ENCODE data around the gene NRDC.
"Not testable (repeated sequence)": the region's sequence is repeated elsewhere in the genome, so short reads cannot be mapped to it uniquely, and the experiment has no call there.

NRDC gene

DNA sequence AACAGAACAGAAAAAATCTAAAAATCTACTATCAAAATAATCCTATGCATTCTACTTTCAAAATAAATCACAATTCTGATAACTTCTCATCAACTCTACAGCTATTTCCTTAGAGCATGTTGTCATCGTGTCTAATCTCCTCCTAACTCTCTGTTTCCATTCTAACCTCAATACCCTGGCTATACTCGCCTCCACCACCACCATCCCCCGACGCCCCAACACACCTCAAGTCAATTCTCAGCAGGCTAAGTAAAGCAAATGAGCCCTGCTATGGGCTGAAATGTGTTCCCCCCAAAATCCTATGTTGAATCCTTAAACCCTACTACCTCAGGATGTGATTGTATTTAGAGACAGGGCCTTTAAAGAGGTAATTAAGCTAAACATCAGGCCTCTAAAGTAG lies 34.6 kb downstream of the NRDC start:
- no peak for DNase-seq (ENCODE audit: low read depth)

DNA sequence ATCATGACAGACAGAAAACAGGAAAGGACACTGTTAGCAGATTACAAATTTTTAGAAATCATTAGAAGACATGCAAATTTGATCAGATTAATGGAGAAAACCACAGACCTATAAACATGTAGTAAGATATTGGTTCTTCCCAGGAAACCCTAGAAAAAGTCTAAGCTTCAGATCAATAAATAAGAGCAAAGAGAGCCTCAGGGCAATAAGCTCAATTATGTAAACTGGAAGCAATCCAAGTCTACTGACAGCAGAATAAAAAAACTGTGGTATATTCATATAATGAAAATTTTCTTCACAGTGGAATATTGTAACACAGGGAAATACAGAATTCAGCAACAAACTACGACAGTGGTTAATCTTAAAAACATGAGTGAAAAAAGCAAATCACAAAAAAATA lies 36.3 kb downstream of the NRDC start:
- DNase-seq (ENCODE audit: low read depth), result no peak

DNA sequence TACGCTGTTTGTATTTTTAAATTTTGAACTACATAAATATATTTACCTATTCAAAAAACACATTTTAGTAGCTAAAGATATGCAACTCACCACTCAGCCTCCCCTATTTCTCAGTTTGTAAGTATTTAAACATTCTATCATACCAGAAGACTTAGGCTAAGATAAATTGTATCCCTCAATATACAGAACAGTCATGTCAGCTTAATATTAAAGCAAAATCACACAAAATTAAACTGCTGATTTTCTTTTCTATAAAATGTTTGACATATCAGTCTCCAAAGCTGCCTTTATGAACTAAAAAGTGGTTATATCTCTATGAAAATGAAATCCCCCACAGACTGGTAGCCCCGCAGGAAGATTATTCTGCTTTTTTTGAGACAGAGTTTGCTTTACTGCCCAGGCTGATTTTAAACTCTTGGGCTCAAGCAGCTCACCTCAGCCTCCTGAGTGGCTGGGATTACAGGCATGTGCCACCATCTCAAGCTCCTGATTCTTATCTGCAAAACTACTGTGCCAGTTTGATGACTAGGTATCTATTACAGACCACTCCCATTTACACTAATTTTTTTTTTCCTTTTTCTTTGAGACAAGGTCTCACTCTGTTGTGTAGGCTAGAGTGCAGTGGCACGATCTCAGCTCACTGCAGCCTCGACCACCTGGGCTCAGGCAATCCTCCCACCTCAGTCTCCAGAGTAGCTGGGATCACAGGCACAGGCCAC lies 37.6 kb downstream of the NRDC start:
- DNase-seq (ENCODE audit: low read depth), result no peak

DNA sequence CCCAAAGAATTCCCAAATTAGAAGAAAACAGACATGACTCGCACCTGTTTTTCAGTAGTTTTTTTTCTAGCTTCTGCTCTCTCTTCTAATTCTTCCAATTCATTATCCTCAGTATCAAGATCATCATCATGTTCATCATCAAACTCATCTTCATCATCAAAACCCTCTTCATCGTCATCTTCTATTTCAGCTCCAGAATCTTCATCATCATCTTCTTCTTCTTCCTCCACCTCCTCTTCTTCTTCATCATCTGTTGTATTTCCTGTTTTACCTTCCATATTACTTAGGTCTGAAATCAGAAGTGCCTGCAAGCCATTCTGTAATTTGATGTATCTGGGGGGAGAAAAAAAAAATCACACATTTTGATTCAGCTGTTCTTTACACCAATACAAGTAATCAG lies 38.3 kb downstream of the NRDC start:
- DNase-seq (ENCODE audit: low read depth), result no peak

DNA sequence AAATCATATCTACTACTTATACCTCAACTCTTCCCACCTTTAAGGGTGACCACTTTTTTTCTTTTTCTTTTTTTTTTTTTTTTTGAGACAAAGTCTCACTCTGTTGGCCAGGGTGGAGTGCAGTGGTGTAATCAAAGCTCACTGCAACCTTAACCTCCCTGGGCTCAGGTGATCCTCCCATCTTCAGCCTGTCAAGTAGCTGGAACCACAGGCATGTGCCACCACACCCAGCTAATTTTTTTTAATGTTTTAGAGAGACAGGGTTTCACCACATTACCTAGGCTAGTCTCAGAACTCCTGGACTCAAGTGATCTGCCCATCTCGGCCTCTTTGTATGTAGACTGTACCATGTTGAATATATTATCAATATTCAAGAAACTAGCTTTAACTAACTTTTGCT lies 39.4 kb downstream of the NRDC start:
- no peak for DNase-seq (ENCODE audit: low read depth)

DNA sequence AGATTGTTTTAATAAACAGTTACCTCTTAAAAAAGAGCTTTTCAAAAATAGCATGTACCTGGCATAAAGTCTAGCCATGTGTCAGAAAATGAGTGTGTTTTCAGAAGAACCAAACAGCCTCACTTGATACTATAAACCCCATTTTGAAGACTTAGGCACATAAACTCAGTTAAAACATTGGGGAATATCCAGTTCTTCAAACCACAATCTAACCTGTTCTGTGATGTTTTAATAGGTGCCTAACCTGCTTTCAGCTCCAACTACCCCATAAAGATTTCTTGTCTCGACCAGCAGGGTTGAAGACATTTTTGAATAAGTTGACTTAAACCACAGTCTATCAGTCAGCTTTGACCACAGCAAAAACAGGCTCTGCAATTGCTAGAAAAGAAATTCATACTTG lies 41.3 kb downstream of the NRDC start:
- no peak for DNase-seq (ENCODE audit: low read depth)

DNA sequence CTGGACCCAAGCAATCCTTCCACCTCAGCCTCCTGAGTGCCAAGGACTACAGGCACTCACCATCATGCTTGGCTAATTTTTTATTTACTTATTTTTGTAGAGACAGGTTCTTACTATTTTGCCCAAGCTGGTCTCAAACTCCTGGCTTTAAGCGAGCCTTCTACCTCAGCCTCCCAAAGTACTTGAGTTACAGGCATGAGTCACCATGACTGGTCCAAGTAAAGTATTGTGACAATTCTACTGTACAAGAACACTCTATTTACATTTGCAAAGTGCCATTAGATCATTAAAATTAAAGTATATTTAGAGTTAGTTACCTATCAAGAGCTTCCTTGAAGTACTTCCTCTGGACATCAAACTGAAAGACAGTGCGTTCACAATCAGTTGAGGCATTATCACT lies 44.8 kb downstream of the NRDC start:
- DNase-seq (ENCODE audit: low read depth), result no peak

DNA sequence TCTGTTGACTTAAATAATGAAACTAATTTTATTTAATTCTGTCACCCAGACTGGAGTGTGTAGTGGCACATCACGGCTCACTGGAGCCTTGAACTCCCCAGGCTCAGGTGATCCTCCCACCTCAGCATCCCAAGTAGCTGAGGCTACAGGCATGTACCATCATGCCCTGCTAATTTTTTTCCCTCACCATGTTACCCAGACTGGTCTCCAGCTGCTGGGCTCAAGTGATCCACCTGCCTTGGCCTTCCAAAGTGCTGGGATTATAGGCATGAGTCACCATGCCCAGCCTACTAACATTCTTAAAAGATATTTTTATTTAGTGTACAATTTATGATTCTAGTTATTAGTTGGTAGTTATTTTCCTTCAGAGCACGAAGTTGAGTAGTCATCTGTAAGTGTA lies 49.5 kb downstream of the NRDC start:
- DNase-seq (ENCODE audit: low read depth), result no peak

DNA sequence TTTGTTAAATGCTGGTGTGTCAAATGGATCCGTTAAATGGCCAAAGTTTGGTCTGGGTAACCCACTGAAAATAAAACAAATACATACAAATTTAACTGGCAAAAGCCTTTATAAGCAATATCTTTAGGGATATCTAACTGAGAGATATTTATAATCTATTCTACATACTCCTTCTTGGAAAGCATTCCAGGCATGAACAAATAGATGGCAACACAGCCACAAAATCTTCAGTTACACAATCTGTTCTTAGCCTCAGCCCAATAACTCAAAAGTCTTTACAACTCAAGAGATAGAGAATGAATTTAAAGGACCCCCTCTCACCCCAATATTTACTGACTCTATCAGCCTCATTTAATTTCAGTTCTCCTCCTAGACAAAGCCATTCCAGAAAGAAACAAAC lies 58.7 kb downstream of the NRDC start:
- no peak for DNase-seq (ENCODE audit: low read depth)

DNA sequence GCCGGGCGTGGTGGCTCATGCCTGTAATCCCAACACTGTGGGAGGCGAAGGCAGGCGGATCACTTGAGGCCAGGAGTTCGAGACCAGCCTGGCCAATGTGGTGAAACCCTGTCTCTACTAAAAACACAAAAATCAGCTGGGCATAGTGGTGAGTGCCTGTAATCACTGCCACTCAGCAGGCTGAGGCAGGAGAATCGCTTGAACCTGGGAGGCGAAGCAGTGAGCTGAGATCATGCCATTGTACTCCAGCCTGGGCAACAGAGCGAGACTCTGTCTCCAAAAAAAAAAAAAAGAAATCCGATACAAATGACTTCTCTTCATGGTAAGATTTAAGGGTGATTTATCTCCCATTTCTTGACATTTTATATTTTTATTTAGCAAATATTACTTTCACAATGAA lies 59.5 kb downstream of the NRDC start:
- DNase-seq (ENCODE audit: low read depth), result not testable (repeated sequence)

DNA sequence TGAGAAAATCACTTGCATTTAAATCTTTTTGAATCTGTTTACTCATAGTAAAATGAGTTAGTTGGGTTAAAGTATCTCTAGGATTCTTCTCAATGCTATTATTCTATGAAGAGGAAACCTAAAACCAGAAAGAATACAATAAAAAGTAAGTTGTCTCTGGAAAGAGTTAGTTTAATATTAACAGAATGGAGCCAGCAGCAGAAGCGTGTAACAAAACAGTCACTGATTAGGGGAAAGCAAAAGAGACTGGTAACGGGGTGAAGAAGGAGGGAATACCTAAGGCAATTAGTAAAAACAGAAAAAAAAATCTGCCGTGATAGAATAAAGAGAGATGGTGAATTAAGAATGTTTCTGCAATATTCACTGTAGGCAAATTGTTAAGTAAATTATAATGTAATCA lies 60.0 kb downstream of the NRDC start:
- no peak for DNase-seq (ENCODE audit: low read depth)

DNA sequence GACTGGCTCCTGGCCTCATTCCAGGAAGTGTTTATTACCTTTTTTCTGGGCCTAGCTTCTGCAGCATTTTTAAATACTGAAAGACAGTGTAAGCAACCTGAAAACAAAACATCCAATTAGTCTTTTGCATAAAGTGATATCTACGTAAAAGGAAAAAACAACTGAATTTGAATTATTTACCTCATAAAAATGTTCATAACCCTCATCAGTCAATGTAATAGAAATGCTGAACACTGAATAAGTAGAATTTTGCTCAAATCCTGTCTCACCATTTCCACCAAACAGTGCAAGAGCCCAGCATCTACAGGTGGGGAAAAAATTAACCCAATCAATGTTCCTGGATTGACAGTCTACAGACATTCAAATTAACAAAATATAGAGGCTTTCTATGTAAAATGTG lies 64.0 kb downstream of the NRDC start:
- no peak for DNase-seq (ENCODE audit: low read depth)

DNA sequence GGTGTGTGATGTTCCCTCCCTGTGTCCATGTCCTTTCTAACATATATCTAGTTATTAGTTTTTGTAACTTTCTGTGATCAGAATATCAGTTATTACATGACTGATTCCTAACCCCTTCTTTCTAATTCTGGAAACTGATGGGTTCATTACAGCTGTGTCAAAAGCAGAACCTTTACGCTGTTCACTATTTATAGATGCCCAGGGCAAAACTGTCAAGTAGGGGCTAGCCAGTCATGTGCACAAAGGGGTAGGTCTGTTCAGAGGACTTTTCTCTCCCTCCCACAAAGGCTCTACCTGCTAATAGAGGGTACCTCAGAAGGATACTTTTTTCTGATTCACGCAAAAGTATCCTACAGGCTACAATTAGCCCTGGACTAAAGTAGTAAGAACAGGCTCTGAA lies 79.2 kb downstream of the NRDC start:
- no peak for DNase-seq (ENCODE audit: low read depth)

DNA sequence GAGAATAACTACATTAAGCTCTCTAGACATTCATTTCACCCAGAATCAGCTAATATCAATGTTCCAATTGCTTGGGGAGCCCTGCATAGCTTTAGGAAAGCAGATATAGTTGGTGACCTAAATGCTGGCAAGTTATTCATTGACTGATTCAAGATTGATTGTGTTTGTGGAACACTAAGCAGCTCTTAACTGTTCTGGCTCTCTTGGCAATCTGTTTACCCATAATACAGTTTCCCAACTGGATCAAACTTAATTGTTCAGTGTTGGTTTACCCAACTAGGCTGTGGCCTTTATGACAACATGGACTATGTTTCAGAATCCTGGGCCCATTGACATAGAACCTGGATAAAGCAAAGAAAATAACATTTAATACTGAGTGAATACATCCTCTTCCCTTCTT lies 83.7 kb downstream of the NRDC start:
- no peak for DNase-seq (ENCODE audit: low read depth)

DNA sequence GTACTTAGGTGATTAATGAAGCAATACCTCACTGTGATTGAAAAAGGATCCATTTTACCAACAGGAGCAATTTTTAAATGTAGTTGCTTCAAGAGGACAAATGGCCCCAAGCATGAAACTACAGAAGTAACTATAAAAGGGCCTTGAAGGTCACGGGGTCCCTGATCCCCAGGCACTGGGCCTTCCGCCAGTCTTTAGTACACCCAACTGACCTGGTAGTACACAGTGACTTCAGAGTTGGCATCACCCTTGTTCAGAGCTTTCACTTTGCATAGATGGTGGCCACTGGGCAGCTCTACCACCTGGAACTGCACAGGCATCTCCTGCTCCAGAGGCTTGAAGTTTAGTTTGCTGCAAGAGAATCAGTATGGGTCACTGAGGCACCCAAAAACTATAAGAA lies 84.3 kb downstream of the NRDC start:
- no peak for DNase-seq (ENCODE audit: low read depth)

DNA sequence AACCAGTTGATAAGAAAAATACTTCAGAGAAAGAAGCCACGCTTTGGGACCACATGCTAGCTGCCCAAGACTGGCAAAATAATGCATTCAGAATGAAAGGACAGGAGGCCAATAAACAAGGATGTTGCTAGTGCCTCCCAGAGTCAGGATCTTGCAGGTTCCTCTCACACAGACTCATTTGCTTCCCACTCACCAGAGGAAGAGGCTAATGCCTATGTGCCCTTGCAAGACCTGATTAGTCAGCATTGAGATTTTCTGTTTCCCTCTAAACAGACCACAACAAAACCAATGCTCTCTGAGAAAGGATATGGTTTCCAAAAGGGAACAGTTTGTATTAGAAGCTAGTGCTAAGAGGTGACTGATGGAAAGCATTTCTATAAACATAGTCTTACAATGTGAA lies 85.7 kb downstream of the NRDC start:
- DNase-seq (ENCODE audit: low read depth), result no peak

DNA sequence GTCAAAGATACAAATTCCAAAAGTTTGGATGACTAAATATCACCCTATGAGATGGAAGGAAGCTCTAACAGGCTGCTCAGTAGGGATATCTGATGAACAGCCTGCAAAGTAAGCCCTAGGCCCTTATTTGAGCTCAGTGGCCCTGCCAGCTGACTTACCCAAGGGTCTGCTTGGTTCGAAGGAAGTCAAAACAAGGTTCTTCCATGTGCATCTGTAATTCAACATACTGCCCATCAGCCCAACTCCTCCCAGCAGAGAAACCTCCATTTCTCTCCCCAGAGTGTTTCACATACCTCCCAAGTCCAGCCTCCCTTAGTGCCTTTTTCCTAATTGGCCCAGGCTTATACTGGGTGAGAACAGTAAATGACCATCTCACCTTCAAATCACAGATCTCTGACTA lies 86.6 kb downstream of the NRDC start:
- DNase-seq (ENCODE audit: low read depth), result no peak

DNA sequence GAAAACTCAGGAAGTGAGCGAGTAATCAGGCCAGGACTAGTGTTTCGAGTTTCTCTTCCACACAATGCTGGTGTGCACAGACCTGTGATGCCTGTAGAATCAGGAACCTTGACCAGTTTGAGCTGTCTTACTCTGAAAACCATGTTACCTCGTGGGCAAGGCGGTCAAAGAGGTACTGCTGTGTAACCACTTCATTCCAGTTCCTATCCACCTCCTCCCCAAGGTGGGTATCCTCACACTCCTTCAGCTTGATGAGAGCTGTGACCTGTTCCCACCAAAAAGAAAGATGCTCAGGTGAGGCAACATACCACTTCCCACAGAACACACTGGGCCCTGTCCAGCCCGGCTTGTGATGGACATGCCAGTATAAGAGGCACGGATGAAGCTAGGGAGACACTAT lies 88.1 kb downstream of the NRDC start:
- DNase-seq (ENCODE audit: low read depth), result no peak

DNA sequence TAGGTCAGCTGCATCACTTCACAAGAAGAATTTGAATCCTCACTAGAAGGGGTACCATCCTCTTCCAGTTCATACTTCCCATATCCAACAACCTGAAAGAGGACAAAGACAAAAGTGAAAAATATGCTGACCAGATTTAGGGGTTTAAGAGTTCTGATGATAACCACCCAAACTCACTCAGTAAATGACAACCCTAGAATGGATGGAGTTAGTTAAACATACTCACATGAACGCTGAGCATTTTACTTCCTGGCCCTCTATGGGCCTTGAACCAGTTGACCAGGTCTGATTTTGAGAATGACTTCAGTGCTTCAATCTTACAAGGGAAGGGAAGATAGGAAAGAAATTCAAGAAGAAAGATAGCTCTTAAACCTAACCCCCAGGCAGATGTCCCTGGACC lies 89.2 kb downstream of the NRDC start:
- no peak for DNase-seq (ENCODE audit: low read depth)

DNA sequence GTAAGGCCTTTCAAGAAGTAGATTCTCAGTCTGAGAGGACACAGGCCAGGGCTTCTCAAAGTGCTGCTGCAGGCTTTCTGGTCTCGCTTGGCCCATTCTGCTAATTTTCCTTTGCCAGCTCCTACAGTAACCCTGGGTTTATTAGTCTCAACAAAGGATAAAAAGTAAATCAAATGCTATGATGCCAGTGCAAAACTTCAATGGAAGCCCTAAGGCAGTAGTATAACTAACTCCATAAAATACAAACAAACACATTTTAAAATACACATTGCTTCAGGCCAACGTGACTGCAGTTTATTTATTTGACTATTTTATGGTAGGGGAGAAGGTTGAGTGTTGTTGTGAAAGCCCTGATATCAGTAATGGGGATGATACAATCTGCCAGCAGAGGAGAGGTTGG lies 89.6 kb downstream of the NRDC start:
- DNase-seq (ENCODE audit: low read depth), result no peak

DNA sequence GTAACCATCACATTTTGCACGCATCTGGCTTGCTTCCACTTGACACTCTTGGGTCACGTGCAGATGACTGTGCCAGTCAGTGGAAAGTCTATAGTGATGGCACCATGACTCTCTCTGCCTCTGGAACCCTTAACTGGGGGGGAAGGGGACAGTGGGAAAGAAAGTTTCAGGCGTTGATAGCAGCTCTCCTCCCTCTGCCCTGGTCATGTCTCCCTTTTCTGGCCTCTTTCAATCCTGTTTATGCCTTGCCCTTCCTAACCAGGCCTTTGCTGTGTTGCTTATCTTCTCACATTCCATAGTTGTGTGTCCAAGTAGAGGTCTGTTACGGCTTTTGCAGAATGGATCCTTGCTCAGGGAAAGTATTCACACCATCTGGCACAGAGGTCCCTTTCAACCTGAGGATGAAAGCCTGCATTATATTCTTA lies 93.5 kb downstream of the NRDC start:
- DNase-seq (ENCODE audit: low read depth), result no peak

DNA sequence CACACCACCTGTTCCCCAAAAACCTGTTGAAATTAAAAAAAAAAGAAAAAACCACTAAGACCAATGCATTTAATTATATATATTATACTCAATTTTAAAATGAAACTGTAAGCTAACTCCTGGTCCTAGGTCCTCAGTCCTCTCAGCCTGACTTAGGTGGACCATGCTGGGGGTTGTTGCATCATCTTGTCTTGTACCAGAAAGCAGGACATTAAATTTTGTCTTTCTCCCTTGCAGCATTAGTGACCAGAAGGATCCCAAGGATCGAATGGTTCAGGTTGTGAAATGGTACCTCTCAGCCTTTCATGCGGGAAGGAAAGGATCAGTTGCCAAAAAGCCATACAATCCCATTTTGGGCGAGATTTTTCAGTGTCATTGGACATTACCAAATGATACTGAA lies 97.6 kb downstream of the NRDC start:
- no peak for DNase-seq (ENCODE audit: low read depth)

DNA sequence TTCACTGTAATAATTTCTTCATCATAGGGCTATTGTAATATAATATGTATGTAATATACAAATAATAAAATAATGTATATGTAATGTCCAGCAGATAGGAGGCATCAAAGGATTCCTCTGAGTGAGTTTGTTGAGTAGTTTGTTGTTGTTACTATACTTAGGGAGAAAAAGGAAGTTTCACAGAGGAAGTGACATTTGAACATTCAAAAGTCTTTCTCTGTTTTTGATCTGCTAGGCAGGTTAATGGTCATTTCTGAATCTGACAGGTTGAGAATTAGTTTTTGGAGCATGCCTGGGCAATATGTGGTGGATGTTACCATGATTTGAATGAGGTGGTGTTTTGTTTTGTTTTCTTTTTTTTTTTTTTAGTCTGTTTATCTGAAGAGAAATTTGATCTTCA lies 102.1 kb downstream of the NRDC start:
- DNase-seq (ENCODE audit: low read depth), result no peak

DNA sequence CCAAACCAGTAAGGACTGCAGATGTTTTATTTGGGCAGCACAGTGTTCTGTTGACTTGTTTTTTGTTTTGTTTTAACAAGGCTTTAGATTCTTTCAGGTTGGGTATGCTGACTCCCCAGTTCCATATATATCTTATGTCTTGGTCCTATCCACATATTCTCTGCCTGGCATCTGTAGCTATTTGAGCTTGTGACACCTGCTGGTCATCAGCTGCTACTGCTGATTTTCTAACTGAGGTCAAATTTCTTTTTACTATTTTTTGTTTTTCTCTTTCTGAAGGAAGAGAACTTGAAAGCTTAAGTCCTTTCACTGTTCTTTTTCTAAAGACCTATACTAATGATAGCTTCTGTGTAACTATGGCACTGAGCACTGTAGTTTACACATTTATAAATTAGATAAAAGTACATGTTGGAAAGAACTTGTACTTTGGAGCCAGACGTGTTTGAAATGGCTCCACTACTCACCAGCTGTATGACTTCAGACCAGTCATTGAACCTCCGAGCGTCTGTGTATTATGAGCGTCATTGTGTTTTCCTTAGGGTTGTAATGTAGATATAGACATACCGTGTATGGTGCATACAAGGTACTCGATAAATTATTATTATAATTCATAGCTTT lies 109.4 kb downstream of the NRDC start:
- DNase-seq (ENCODE audit: low read depth), result no peak
